HS-5 (cell line): ENCODE results near the gene PRPF19.

Experiments used
- DNase-seq: peaks from one replicate; pipeline ENCODE4 v3.0.0-alpha.2; 2012; ENCODE audit warnings: low read depth

Gene PRPF19

GRCh38 chr11:60906132-60906972, at the start of gene PRPF19:
TSS of gene PRPF19 (minus strand) at chr11:60906585. CDS start at chr11:60906382, 203 bp downstream.
- peak; percentile 89 for DNase-seq

DNA sequence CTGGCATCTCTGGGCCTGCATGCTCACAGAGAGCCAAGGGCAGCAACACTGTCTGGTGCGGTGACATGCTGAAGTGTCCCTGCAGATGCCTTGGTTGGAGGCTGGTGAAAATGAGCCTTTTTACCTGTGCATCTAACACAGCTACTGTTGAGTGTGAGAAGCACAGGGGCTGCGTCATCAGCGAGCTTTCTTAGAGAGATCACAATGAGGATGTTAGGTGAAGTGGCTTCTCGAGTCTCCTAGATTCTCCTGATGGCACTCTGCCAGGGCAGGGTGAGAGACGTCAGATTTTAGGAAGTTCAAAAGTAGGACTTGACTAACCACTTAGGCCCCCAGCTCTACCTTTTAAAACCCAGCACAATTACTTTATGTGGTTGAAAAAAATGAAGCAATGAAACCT, 49.2 kb upstream of the PRPF19 start:
- DNase-seq: no peak

GRCh38 chr11:60954421-60954820, 48.0 kb upstream of the PRPF19 start:
- no peak for DNase-seq

GRCh38 chr11:60953781-60954180, 47.4 kb upstream of the PRPF19 start:
- DNase-seq: no peak

DNA sequence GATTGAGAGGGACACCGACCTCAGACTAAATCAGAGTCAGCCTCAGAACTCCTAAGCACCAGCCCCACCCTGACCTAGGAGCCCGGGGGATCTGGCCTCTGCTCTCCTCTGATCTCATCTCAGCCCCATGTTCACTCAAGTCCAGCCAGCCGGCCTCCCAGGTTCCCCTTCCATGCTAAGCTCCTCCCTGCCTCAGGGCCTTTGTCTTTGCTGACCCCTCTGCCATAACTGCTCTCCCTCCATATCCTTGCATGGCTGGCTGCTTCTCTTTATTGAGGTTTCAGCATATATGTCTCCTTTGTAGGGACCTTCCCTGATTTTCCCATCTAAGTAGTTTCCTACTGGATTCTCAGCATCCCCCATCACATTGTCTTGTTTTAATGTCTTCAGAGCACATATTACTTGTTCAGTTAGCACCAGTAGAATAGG, 46.4 kb upstream of the PRPF19 start:
- no peak for DNase-seq

- DNase-seq: peak; percentile 11
These were observed 45.7 kb upstream of the PRPF19 start, which contains the start of gene SLC15A3 for GRCh38 chr11:60951904-60952741. TSS of gene SLC15A3 (minus strand) at chr11:60952176. CDS start at chr11:60951551, 625 bp downstream.

DNA sequence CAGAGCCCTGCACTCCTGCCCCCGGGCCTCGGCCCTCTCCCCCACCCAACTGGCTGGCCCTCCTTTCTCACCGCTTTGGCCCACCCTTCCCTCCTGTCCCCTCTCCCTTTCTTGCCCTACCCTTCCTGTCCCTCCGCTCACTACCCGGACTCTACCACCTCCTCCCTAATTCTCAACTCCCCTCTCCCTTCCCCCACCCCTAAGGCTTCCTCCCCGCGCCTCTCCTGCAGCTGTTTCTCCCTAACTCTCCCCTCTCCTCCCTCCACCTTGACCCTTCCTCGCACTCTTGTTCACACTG, 45.2 kb upstream of the PRPF19 start:
- no peak for DNase-seq

DNA sequence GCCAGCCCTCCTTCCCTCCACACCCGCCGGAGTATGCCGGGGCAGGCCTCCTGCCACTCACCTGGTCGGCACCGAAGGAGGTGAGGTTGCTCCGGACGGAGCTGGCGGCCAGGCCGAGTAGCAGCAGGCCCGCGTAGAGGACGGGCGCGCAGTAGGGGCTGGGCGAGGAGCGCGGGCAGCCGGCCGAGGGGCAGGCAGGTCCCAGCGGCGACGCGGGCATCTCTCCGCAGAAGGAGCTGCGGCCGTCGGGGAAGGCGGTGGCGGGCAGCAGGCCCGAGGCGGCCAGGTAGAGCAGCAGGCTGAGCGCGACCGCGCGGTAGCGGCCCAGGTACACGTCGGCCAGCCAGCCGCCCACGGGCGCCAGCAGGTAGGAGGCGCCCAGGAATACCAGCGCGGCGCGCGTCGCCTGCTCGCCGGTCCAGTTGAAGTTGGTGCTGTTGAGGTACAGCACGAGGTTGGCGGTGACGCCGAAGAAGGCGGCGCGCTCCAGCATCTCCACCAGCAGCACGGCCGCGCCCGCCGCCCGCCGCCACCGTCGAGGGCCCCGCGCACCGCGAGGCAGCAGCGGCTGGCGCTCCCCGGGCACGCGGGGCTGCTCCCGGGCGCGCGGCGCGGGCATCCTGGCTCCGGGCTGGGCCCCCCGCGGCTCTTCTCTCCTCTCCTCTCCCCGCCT, 44.7 kb upstream of the PRPF19 start:
- no peak for DNase-seq

DNA sequence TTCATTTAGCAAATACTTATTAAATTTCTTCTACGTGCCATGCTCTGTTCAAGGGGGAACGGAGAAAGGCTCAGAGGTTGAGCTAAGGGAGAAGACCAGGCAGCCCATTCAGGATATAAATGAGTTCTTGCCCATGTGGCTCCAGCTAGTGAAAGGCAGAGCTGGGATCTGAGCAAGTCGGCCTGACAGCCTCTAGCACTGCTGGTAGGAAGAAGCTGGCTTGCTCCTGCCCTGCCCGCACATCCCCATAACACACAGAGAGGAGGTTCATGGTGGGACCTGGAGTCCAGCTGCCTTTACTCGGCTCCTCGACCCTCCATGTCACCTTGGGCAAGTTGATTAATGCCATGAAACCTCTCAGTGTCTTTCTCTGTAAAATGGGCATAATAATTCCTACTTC, 43.6 kb upstream of the PRPF19 start:
- no peak for DNase-seq

- DNase-seq: no peak
These were observed 41.9 kb upstream of the PRPF19 start for GRCh38 chr11:60948250-60948649.

DNA sequence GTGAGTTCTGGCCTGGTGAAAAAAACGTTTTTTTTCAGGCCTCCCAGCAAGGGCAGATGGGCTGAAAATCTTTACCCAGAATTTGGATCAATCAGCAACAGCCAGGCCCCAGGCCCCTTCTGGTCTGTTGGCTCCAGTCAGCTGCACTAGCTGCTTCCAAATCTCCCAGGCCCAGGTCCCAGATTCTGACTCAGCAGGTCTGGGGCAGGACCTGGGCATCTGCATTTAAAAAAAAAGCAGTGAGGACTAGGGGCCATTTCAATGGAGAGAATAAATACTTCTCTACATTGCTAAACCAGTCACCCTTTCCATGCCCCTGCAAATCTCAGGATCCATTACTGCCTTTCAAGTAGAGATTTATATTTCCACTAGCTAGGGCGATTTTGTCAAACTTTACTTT, 41.3 kb upstream of the PRPF19 start:
- no peak for DNase-seq

- no peak for DNase-seq
These were observed 40.3 kb upstream of the PRPF19 start for GRCh38 chr11:60946601-60947264.

GRCh38 chr11:60945295-60945667, 38.9 kb upstream of the PRPF19 start:
- DNase-seq: no peak

DNA sequence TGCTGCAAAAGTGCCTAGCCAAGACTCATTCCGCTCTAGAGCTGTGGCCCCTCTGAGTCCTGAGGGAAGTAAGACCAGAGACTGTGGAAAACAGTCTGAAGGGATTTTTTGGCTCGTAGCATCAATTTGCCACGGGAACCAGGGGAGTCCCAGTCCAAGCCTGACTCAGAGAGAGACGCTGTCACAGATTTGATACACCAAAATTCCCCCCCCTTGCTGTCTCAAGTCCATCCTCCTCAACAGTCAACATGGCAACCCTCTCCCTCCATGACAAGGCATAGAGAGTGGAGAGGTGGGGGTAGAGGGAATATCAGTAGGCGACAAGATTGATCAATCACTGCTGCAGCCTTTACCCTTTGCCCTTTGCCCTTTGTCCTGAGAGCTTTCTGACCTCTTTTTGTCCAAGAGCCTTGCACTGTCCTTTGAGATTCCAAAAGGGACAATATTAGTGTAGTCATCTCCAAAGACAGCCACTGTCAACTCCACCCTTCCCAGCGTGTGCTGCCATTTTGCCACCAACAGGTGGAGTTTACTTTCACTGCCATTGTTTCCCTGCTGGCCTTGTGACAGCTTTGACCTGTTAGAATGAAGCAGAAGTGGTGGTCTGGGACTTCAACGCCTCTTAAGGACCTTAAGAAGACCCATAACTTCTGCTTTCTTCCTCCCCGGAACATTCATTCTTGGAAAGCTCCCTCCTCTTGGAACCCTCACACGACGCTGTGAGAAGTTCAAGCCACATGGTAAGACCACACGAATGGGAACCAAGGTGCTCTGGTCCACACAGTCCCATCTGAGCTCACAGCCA, 38.3 kb upstream of the PRPF19 start:
- no peak for DNase-seq

GRCh38 chr11:60942970-60943565, 36.7 kb upstream of the PRPF19 start:
- no peak for DNase-seq

DNA sequence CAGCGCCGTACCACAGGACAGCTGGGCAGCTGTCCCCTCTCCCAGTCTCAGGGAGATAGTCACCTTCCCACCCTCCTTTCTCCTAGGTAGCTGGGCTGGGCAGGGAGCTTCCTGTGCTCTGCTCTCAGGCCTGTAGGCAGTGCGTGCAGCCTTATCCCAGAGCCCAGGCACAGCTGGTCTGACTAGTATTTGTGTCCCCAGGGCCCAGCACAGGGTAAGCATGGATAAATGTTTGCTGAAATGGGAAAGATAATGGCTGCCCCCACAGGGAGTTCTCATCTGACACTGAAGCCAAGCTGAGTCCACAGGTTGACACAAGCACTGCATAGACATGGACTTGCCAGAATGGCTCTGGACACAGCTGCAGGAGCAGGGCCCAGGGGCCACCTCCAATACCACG, 35.8 kb upstream of the PRPF19 start:
- no peak for DNase-seq

- no peak for DNase-seq
These were observed 35.2 kb upstream of the PRPF19 start for GRCh38 chr11:60941371-60942119.

DNA sequence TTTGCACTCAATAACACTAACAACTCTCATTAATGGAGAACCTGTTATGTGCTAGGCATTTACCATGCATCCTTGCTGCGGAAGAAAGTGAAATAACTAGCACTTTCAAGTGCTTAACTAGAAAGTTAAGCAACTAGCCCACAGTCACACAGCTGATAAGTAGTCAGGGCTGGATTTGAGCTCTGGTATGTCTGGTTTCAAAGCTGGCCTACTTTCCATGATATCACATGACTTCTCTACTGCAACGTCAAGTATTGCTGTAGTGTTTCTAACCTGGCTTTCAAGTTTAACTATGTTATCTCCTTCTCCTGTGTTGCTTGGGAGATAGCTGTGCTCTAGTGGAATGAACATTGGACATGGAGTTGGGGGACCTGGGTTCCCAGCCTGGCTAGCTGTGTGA, 33.5 kb upstream of the PRPF19 start:
- no peak for DNase-seq

DNA sequence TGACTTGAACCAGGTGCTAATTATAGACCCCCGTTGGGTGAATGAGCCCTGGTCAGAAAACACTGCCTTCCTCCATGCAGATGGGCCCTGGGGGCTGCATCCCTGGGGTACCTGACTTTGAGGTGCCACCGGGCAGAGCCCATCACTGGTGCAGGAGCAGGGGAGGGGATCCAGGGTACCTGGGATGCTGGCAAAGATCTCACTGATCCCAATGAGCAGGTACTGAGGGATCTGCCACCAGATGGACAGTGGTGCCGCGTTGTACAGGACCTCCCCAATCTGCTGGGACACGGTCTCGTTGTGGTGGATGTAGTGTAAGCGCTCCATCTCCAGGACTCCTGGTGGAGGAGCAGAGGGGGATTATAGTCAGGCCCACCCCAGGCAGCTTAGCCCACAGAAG, 32.9 kb upstream of the PRPF19 start:
- DNase-seq: no peak

GRCh38 chr11:60938500-60938899, 32.1 kb upstream of the PRPF19 start:
- DNase-seq: no peak
